ENCODE results near the gene ST6GALNAC1. TPM values are rescaled to one million over a fixed set of nuclear protein-coding genes. Genes with fewer than 3 reads are reported as not detected.

The ST6GALNAC1 gene
- total and polyA plus RNA-seq, 10 of the 15 experiments (the other 5 are each of a cell fraction or from before 2014, with no cell fraction given), result 0.08 TPM; not detected in 9

- no TSS peak for BruUV-seq (replicated peaks)
- POLR2A ChIA-PET, result no interaction called here
- no peak for ATAC-seq
Measured at GRCh38 chr17:76690596-76691280, 47.2 kb upstream of the ST6GALNAC1 start.

More at GRCh38 chr17:76690596-76691280, 47.2 kb upstream of the ST6GALNAC1 start:
- no peak overlapping the region for H3K9ac ChIP-seq (ENCODE audit: control insufficient read depth, insufficient read depth, low read length)
- peaks cover 0 to 1% of the 10 kb centered on the region in 2 experiments; a peak in 2 of 4 replicates for H3K27me3 ChIP-seq (replicated peaks in 1 of 2; ENCODE audit: control insufficient read depth in 2 of 2, insufficient read depth in 2 of 2, low read length in 1 of 2)
- H3K36me3 ChIP-seq (ENCODE audit: control insufficient read depth in 2 of 2, insufficient read depth in 2 of 2, low read length in 1 of 2), result no peaks in the 10 kb centered on the region
- no peak overlapping the region for H3K4me3 ChIP-seq
- no peak overlapping the region for H2AFZ ChIP-seq (ENCODE audit: control insufficient read depth, low read depth, low read length)
- intact Hi-C loops (cut with micrococcal nuclease; ENCODE audit: unreplicated experiment), result loop anchor here (10.0 kb wide), 1 partner anchor 126 kb away; a partner anchor contains a TSS
- RAD21 ChIA-PET (ENCODE audit: unreplicated experiment), result interaction anchor here (0.9 kb wide), 1 partner anchor 67 kb away, joined by 3 read pairs; no protein-coding TSS in a partner anchor
- TF ChIP-seq CEBPZ (IDR thresholded peaks at IDR 0.05; ENCODE audit: low read depth, low read length) (no peak), DPF2 (IDR thresholded peaks at IDR 0.05) (no peak)
- no peak for FAIRE-seq
- H3K4me2 ChIP-seq (ENCODE audit: control insufficient read depth, insufficient read depth), result no peak overlapping the region
- H3K9me3 ChIP-seq (replicated peaks; ENCODE audit: control insufficient read depth, insufficient read depth, low read length), result no peaks in the 10 kb centered on the region
- no peaks in the 10 kb centered on the region for H3K79me2 ChIP-seq (ENCODE audit: control insufficient read depth, insufficient read depth, low read length)
- H4K20me1 ChIP-seq (ENCODE audit: control insufficient read depth, insufficient read depth), result no peaks in the 10 kb centered on the region
- in situ Hi-C loops (cut with MboI), result no loop called here
- no peak for DNase-seq (ENCODE audit: low read depth, low spot score)
- SMC1A ChIA-PET (ENCODE audit: uncharacterized antibody, unreplicated experiment), result no interaction called here
- peaks cover 4% of the 10 kb centered on the region for H3K4me1 ChIP-seq (ENCODE audit: control insufficient read depth, insufficient read depth, low read length)
- CTCF ChIA-PET, result interaction anchor here (1.0 to 2.8 kb wide), 2 partner anchors 9 to 132 kb away, joined by 3 to 21 read pairs; no protein-coding TSS in a partner anchor
- WGBS (ENCODE audit: insufficient coverage, insufficient replicate concordance, low lambda C conversion rate, missing lambda C conversion rate), result 49% methylated on average over 13 of the region's 13 CpGs
- H3K27ac ChIP-seq (ENCODE audit: control insufficient read depth, insufficient read depth), result no peak overlapping the region
